NT2/D1 (cell line): ENCODE data around the gene WDFY4.

Source experiments
- SUZ12 ChIP-seq: IDR thresholded peaks from 2 replicates; pipeline ENCODE4 v1.6.1; 2011; ENCODE audit not compliant: insufficient read length, insufficient read depth; ENCODE audit errors: extremely low read depth
- YY1 ChIP-seq: IDR thresholded peaks from 2 replicates; pipeline ENCODE4 v1.6.1; 2011; ENCODE audit not compliant: insufficient read length, insufficient read depth
- ZNF274 ChIP-seq: IDR thresholded peaks from 2 replicates; pipeline ENCODE4 v1.6.1; 2011; ENCODE audit warnings: mild to moderate bottlenecking, low read depth, low read length

GRCh38 chr10:48649349-48649944 lies 35.2 kb upstream of the WDFY4 start:
- TF ChIP-seq ZNF274 (no peak), YY1 (no peak), SUZ12 (no peak)
